CD4-positive, alpha-beta T cell treated with Interleukin-17A for 4 hours (primary cell): ENCODE results near the gene KCNH4.

Source experiments
- DNase-seq: peaks from one replicate; pipeline ENCODE4 v3.0.0-alpha.2; 2020; ENCODE audit warnings: mixed read lengths

Gene KCNH4

DNA sequence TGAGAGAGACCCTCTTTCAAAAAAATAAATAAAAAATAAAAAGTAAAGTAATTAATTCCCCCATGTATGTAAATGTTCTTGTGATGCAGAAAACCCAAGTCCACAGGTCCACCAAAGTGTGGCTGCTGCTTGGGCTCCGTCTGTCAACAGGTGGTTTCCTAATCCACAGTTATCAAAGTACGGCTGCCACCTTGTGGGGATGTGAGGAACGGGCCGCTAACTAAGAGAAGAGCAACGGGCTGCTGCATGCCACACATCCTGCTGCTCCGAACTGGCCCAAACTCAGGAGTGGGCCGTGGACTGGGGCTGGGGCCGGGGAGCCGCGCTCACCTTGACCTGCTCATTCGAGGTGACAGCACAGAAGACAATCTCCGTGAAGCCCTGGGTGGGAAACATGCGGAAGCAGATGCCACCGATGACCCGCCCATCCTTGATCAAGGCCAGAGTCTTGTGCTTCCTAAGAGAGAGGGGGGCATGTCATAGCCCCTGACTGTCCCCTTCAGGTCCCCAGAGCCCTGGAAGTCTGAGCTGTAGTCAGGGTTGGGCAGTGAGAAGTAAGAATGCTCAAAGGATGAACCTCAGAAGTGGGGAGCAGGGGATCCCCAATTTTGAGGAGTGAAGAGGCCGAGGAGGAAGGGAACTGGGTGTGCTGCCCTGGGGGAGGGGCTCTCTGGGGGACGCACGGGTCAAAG, 64.1 kb downstream of the KCNH4 start:
- DNase-seq = peak; percentile 87

DNA sequence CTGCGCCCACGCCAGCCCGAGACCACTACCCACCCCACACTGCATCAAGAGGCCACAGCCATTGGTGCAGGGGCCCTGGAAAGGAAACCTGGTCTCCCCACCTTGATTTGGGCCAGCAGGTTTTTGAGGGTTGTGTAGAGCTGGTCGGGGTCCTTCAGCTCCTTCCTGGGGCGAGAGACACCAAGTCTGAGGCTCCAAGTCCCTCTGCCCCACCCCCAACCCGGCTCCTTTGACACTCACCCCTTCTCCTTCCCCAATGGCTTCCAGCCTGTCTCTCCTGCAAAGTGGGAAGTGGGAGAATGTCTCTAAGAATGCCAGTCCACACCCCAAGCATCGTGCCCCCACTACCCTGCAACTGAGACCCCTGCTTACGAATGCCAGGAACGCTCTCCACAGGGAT, 66.8 kb downstream of the KCNH4 start:
- DNase-seq = no peak

DNA sequence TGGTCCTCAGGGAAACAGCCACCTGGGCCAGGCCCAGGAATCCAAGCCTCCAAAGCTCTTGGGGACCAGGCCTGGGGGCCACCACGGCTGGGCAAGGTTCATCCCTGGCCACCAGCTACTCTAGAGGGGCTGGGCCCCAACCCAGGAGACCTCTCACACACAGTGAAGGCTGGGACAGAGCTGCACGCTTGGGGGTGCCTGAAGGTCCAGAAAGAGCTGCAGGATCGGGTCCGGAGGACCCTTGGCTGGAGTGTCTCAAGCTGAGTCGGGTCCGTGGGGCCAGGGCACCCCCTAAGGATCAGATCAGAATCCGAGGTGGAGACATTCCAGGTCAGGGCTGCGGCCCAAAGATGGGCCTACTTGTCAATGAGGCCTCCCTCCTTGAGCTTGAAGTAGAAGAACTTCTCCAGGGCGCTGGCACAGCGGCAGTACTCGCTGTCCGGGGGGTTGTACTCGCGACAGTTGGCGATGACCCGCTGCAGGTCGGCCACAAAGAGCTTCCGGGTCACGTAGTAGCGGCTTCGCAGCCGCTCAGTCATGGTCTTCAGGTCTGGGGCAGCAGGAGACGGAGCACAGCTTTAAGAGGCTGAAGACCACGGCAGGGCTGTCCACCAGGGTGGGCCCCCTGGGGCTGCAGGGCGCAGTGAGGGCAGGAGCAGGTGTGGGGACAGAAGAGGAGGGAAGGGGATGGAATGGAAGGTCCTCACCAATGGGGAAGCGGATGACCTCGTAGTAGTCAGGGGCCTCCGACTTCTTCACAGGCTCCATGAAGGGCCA, 67.5 kb downstream of the KCNH4 start:
- DNase-seq = no peak

DNA sequence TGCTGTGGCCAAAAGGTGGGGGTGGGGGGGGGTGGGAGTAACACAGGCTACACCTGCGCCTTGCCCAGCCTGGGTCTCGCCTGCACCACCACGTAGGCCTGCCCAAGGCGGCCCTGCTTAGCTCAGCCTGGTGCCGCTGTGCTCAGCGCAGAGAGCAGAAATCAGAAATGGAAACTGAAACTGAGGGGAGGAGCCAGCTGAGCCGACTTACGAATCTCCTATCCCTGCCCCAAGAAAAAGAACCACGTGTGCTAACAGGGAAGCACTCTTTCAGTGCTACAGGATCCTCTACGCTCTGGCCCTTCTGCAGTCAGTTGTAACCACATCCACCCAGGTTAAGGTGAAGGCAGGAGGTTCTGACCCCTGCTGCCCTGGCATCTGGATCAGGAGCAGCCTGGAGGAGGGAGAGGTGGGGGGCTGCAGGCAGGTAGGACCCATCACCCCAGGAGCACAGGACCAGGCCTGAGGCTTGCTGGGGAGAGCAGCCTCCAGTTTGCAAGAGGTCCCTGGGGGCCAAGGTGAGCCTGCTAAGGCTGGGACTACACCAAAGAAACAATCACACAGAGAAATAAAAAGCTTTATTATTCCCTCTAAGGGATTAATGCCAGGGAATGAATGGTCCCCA, 68.3 kb downstream of the KCNH4 start, which contains the start of gene DHX58:
DHX58 (minus strand) TSS at position 163 of the 625 bp plus-strand sequence. CDS start 822 bp downstream, outside the sequence.
- peak; percentile 83 for DNase-seq

DNA sequence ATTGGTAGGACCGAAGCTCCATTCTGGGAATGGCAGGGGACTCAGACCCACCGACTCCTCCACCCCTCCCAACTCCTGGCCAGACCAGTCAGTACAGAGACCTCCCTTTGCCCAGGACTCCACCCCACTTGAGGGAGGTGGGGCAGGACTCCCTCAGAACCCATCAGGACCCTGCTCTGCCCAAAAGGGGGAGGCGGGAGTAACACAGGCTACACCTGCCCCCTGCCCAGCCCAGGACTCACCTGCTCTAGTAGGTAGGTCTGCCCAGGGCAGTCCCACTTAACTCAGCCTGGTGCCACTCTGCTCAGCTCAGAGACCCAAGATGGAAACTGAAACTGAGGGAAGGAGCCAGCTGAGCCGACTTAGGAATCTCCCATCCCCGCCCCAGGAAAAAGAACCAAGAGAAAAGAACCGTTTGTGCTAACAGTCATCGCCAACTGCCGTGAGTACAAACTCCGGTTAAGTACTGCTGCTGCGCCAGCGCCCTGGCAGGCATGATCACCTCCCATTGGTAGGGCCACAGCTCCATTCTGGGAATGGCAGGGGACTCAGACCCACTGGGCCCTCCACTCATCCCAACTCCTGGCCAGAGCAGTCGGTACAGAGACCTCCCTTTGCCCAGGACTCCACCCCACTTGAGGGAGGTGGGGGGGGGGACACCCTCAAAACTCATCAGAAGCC, 68.9 kb downstream of the KCNH4 start:
- DNase-seq = peak; percentile 45

DNA sequence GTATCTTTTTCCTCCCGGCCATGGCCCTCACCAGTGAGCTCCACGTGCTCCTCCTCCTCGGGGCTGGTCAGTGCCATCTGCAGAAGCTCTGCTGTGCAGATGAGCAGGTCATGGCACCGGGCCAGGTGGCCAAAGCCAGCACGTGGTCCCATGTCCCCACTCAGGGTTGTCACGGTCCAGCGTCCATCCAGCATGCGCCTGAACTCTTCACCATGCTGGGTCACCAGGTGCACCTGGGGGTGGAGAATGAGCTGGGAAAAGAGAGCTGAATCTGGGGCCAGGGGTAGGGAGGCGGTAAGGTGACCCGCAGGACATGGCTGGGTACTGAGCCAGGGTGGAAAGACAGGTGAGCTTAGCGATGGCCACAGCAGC, 69.7 kb downstream of the KCNH4 start:
- no peak for DNase-seq

DNA sequence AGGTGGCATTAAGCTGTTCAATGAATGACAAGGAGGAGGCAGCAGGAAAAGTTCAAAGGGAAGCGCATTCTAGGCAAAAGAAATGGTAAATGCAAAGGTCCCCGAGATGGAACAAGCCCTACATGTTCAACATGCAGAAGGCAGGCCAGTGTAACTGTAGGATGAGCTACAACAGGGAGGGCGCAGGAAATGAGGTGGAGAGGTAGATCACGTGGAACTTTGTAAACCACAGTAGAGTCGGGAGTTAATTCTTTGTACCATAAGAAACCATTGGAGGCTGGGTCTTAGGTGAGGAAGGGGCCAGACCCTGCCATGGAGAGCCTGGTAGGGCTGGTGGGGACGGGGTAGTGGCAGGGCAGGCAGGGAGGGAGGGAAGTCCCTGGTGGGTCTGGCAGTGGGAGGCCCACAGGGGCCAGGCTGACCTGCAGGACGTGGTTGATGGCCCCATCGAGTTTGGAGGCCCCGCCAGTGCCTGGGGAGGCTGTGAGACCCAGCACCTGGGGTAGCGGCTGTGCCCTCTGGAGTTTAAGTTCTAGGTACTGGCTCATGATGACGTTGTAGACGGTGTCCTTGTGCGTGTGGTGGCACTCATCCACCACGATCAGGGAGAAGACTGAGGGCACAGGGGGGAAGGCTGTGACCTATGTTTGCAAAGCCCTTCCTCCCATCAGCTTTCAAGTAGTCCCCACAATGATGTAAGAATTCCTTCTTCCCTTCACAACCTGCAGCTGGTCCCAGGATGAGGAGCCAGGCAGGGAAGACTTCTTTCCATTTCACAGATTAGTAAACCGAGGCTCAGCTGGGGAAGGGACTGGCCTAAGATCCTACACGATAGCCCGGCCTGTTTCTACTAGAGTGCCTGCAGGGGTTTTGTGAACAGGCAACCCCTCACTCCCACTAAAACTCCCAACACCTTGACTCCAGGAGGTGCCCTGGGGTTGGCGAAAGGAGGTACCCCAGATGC, 70.4 kb downstream of the KCNH4 start:
- DNase-seq = no peak

DNA sequence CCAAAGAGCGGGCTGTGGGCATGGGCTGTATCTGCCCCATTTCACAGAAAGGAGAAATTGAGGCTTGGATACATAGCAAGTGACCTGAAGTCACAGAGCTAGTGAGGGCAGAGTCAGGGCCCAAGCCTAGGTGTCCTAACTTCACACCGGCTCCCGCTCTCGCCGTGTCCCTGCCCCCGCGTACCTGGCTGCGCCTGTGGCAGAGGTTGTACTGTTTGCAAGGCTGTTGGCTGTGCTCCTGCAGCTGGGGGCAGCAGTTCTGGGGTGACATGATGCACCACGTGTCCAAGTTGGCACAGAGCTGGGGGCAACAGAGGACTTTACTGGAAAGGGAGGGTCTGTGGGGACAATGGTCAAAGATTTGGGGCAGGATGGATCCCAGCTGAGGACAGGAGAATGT, 71.9 kb downstream of the KCNH4 start:
- DNase-seq = no peak

DNA sequence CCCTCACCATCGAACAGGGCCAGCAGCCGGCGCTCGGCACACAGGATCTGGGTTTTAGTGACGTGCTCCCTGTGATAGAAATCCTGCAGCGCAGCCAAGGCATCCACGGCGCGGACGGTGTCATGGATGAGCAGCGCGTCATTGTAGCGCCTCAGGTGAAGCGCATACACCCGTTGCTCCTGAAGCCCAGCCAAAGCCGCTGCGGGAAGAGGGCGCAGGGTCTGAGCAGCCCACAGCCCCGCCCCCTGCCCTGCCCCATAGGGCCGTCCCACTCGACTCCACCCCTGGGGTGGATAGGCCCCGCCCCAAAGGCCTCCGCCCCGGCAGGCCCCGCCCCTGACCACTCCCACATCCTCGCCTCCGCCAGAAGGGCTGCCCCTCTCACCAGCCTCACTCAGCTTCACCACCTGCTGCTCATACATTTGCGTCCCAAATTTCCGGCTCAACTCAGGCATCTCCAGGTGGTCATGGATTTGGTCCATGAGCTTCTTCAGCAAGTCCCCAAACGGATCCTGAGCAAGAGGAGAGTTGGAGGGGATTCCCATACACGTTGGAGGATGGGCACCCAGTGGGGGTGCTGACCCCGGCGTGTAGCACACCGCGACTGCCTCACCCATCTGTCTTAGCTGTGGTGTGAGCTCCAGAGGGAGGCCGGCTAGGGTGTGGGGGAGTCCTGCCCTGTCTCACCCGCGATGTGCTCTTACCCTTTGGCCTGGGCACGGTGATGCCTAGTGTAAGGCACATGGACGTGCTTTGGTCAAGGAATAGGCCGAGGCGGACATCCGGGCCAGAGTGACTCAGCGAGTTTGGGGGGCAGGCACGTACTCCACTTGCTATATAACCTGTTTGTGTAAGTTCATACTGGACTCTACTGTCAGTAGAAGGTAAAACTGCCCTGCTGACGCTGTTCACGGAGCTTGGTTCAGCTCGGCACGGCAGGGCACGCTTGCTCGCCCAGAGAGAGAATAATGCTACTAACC, 73.1 kb downstream of the KCNH4 start:
- DNase-seq = peak; percentile 95

DNA sequence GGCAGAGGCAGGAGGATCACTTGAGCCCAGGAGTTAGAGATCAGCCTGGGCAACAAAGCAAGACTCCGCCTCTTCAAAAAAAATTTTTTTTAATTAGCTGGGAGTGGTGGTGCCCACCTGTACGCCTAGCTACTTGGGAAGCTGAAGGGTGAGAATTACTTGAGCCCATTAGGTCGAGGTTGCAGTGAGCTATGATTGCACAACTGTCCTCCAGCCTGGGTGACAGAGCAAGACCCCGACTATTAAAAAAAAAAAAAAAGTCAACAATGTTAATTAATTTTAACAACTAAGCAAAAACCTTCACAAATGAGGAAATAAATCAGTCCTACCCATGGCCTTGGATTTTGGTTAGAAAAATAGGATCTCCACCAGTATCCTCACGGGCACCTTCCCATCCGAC, 73.8 kb downstream of the KCNH4 start:
- no peak for DNase-seq
